Loucy (cell line): ENCODE data around the gene MRPS23.

Source experiments
- H2AFZ ChIP-seq: fragments of 200-600 bp; sonication (generic); 2 replicates; pipeline ENCODE4 v1.6.0; 2016; ENCODE audit warnings: antibody characterized with exemption, mild to moderate bottlenecking, low read length, moderate library complexity
- H3F3A ChIP-seq: fragments of 200-600 bp; 2 replicates; pipeline ENCODE4 v1.6.0; 2016; ENCODE audit warnings: antibody characterized with exemption, low read depth, mild to moderate bottlenecking
- H3K27me3 ChIP-seq: fragments of 200-600 bp; sonication (generic); 2 replicates; pipeline ENCODE4 v1.6.1; 2014; ENCODE audit warnings: low read length, mild to moderate bottlenecking; ENCODE audit not compliant: insufficient read depth, poor library complexity, severe bottlenecking
- H3K36me3 ChIP-seq: fragments of 200-600 bp; sonication (generic); 2 replicates; pipeline ENCODE4 v1.6.1; 2016; ENCODE audit warnings: low read length; ENCODE audit not compliant: insufficient read depth
- H3K4me1 ChIP-seq: fragments of 200-600 bp; sonication (generic); 2 replicates; pipeline ENCODE4 v1.5.1; 2014; ENCODE audit warnings: low read length, mild to moderate bottlenecking; ENCODE audit not compliant: insufficient read depth, poor library complexity, severe bottlenecking
- H3K4me2 ChIP-seq: fragments of 200-600 bp; sonication (generic); 2 replicates; pipeline ENCODE4 v1.6.0; 2014; ENCODE audit warnings: antibody characterized with exemption, low read length, low read depth, mild to moderate bottlenecking; ENCODE audit not compliant: poor library complexity, severe bottlenecking
- H3K4me3 ChIP-seq: fragments of 200-600 bp; sonication (generic); 2 replicates; pipeline ENCODE4 v1.5.1; 2014; ENCODE audit warnings: low read length, mild to moderate bottlenecking, mixed read lengths; ENCODE audit not compliant: poor library complexity, severe bottlenecking
- H3K79me2 ChIP-seq: fragments of 200-600 bp; sonication (generic); 2 replicates; pipeline ENCODE4 v1.6.1; 2014; ENCODE audit warnings: low read length; ENCODE audit not compliant: insufficient read depth
- H3K9ac ChIP-seq: fragments of 200-600 bp; sonication (generic); 2 replicates; pipeline ENCODE4 v1.6.0; 2014; ENCODE audit warnings: mild to moderate bottlenecking, low read depth, low read length, moderate library complexity; ENCODE audit not compliant: poor library complexity, severe bottlenecking
- H3K9me2 ChIP-seq: fragments of 200-600 bp; sonication (generic); replicated peaks from 2 replicates; pipeline ENCODE4 v1.6.1; 2016; ENCODE audit warnings: low read depth, low read length, mixed read lengths
- H3K9me3 ChIP-seq: fragments of 200-600 bp; sonication (generic); 2 replicates; pipeline ENCODE4 v1.6.1; 2014; ENCODE audit warnings: mild to moderate bottlenecking, antibody characterized with exemption, low read length, low read depth; ENCODE audit not compliant: insufficient read depth
- H4K20me1 ChIP-seq: fragments of 200-600 bp; sonication (generic); 2 replicates; pipeline ENCODE4 v1.6.0; 2014; ENCODE audit warnings: antibody characterized with exemption, low read length, mild to moderate bottlenecking; ENCODE audit not compliant: insufficient read depth, poor library complexity, severe bottlenecking
- CTCF ChIP-seq: fragments of 200-600 bp; sonication (generic); conservative IDR thresholded peaks from 2 replicates; pipeline ENCODE4 v1.5.1; 2014; ENCODE audit warnings: mild to moderate bottlenecking, antibody characterized with exemption, low read length
- EZH2phosphoT487 ChIP-seq: fragments of 200-600 bp; IDR thresholded peaks from 2 replicates; pipeline ENCODE4 v1.6.1; 2018; ENCODE audit warnings: antibody characterized with exemption, mild to moderate bottlenecking, moderate library complexity, borderline replicate concordance

MRPS23 gene

DNA sequence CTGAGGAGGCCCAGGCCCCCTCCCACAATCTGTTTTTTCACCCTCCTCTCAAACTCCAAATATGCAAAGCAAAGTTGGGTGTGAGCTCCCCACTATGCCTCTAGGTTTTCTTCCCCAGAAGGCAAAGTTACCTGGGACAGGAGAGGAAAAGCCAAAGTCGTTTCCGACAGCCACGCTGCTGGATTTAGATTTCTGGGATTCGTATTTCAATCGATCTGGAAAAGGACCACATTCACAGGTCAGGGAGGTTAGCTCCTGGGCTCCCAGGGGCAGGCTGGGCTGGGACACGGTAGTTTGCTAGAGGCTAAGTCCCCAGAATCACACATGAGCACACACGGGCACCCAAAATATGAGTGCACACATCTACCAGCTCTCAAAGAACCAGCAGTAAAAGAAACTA is 21.3 kb upstream of the MRPS23 start:
- no peaks in the 10 kb centered on the region for H3K36me3 ChIP-seq
- TF ChIP-seq CTCF, result no peak
- TF ChIP-seq EZH2phosphoT487, result no peak
- H3K9me3 ChIP-seq, result no peaks in the 10 kb centered on the region
- H3K4me2 ChIP-seq, result no peak overlapping the region
- no peak overlapping the region for H3K4me3 ChIP-seq
- no peak overlapping the region for H3K9ac ChIP-seq
- no peaks in the 10 kb centered on the region for H3K27me3 ChIP-seq
- H3K79me2 ChIP-seq, result no peaks in the 10 kb centered on the region
- no peaks in the 10 kb centered on the region for H4K20me1 ChIP-seq
- H3K9me2 ChIP-seq, result no peaks in the 10 kb centered on the region
- H3F3A ChIP-seq, result no peaks in the 10 kb centered on the region
- peaks cover 78% of the 10 kb centered on the region for H3K4me1 ChIP-seq
- no peak overlapping the region for H2AFZ ChIP-seq

DNA sequence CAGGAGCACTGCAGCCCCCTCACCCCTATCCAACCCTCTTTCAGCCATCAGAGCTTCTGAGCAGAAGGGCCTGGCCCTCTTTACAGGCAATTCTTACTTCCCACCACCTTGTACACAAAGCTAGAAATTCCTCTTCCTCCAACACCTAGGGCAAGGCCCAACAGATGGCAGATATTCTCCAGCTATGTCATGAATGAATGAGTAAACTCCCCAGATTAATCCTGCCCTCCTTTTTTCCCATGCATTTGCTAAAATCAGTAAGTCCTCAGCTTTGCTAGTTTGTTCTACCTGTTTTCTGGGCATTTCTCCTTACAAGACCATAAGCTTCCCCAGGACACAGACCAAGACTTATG is 20.4 kb upstream of the MRPS23 start:
- Histone ChIP-seq H3K4me3 (no peak overlapping the region), H3F3A (no peaks in the 10 kb centered on the region), H3K79me2 (no peaks in the 10 kb centered on the region), H3K9me2 (no peaks in the 10 kb centered on the region), H3K4me2 (no peak overlapping the region), H3K9ac (peak overlapping the region; percentile 6), H3K36me3 (no peaks in the 10 kb centered on the region), H3K9me3 (no peaks in the 10 kb centered on the region), H2AFZ (no peak overlapping the region), H4K20me1 (no peaks in the 10 kb centered on the region), H3K27me3 (no peaks in the 10 kb centered on the region), H3K4me1 (peaks cover 69% of the 10 kb centered on the region)
- TF ChIP-seq CTCF, result no peak
- no peak for TF ChIP-seq EZH2phosphoT487

GRCh38 chr17:57869617-57870282 is 19.9 kb upstream of the MRPS23 start:
- Histone ChIP-seq H3K9me2 (no peaks in the 10 kb centered on the region), H3F3A (no peaks in the 10 kb centered on the region), H3K79me2 (no peaks in the 10 kb centered on the region), H3K4me1 (peaks cover 64% of the 10 kb centered on the region), H3K27me3 (no peaks in the 10 kb centered on the region), H3K36me3 (no peaks in the 10 kb centered on the region), H4K20me1 (no peaks in the 10 kb centered on the region), H3K4me2 (peak overlapping the region; percentile 62), H3K9me3 (no peaks in the 10 kb centered on the region), H2AFZ (no peak overlapping the region), H3K4me3 (no peak overlapping the region), H3K9ac (peak overlapping the region; percentile 71)
- TF ChIP-seq EZH2phosphoT487, result no peak

GRCh38 chr17:57868910-57869616 is 19.2 kb upstream of the MRPS23 start:
- no peaks in the 10 kb centered on the region for H3K79me2 ChIP-seq
- H4K20me1 ChIP-seq, result no peaks in the 10 kb centered on the region
- no peaks in the 10 kb centered on the region for H3F3A ChIP-seq
- no peaks in the 10 kb centered on the region for H3K9me2 ChIP-seq
- peaks cover 59% of the 10 kb centered on the region for H3K4me1 ChIP-seq
- H2AFZ ChIP-seq, result no peak overlapping the region
- H3K36me3 ChIP-seq, result no peaks in the 10 kb centered on the region
- H3K27me3 ChIP-seq, result no peaks in the 10 kb centered on the region
- TF ChIP-seq EZH2phosphoT487 (no peak), CTCF (no peak)
- H3K9me3 ChIP-seq, result no peaks in the 10 kb centered on the region
- H3K9ac ChIP-seq, result peak overlapping the region; percentile 71
- H3K4me3 ChIP-seq, result no peak overlapping the region
- peak overlapping the region; percentile 62 for H3K4me2 ChIP-seq
